HG03432 (cell line): ENCODE results near the gene NMRK1.

ENCODE experiments used
- ATAC-seq: cut with Tn5 transposase; IDR thresholded peaks from one replicate; pipeline ENCODE4 v1.9.1; 2021; ENCODE audit warnings: mild to moderate bottlenecking, moderate library complexity; ENCODE audit not compliant: unreplicated experiment

The NMRK1 gene

GRCh38 chr9:75063556-75064305 is 24.2 kb downstream of the NMRK1 start:
- ATAC-seq = no peak

GRCh38 chr9:75061169-75061568 is 26.8 kb downstream of the NMRK1 start:
- ATAC-seq = no peak

GRCh38 chr9:75054368-75055001 is 33.5 kb downstream of the NMRK1 start:
- no peak for ATAC-seq

- peak; percentile 87 for ATAC-seq
Observed at GRCh38 chr9:75053869-75054268, 34.1 kb downstream of the NMRK1 start.

- ATAC-seq = no peak
Observed at GRCh38 chr9:75051285-75051684, 36.7 kb downstream of the NMRK1 start.

GRCh38 chr9:75047506-75047905 is 40.4 kb downstream of the NMRK1 start:
- no peak for ATAC-seq

GRCh38 chr9:75046725-75047345 is 41.1 kb downstream of the NMRK1 start:
- no peak for ATAC-seq

GRCh38 chr9:75041041-75041440 is 46.9 kb downstream of the NMRK1 start:
- no peak for ATAC-seq

GRCh38 chr9:75039801-75040200 is 48.2 kb downstream of the NMRK1 start:
- peak; percentile 94 for ATAC-seq

- no peak for ATAC-seq
Observed at GRCh38 chr9:75039009-75039408, 48.9 kb downstream of the NMRK1 start.

GRCh38 chr9:75036793-75037192 is 51.2 kb downstream of the NMRK1 start:
- no peak for ATAC-seq

- ATAC-seq = peak; percentile 92
Observed at GRCh38 chr9:75033791-75034473, 54.0 kb downstream of the NMRK1 start.

GRCh38 chr9:75027187-75028107 is 60.5 kb downstream of the NMRK1 start:
- peak; percentile 58 for ATAC-seq

- no peak for ATAC-seq
Observed at GRCh38 chr9:75023846-75024245, 64.1 kb downstream of the NMRK1 start.

GRCh38 chr9:75019654-75020053 is 68.3 kb downstream of the NMRK1 start:
- no peak for ATAC-seq

- ATAC-seq = no peak
Observed at GRCh38 chr9:75019022-75019421, 68.9 kb downstream of the NMRK1 start.

GRCh38 chr9:75017378-75017777 is 70.6 kb downstream of the NMRK1 start:
- no peak for ATAC-seq

GRCh38 chr9:75013735-75014134 is 74.2 kb downstream of the NMRK1 start:
- no peak for ATAC-seq
